Tibial artery (tissue), 4 donors: ENCODE measurements around the gene SPPL2A.

Experiments
- DNase-seq, 2 donors: peaks; one replicate each; pipeline ENCODE4 v3.0.0-alpha.2; 2019
- H3K27ac ChIP-seq, 2 donors: fragments of 200-600 bp; sonication (generic) in 1 of 2; 1 replicate in 1 of 2; 2 replicates in 1 of 2; pipeline ENCODE4 v1.5.1; 2018 to 2019; ENCODE audit warnings: mild to moderate bottlenecking in 1 of 2
- H3K27me3 ChIP-seq, 2 donors: fragments of 200-600 bp; sonication (generic) in 1 of 2; one replicate each; pipeline versions ENCODE4 v1.5.1 to v1.6.0; 2016 to 2019
- H3K36me3 ChIP-seq, 3 donors: fragments of 200-600 bp; sonication (generic) in 2 of 3; one replicate each; pipeline ENCODE4 v1.5.1; 2016 to 2019; ENCODE audit warnings: mild to moderate bottlenecking in 2 of 3
- H3K4me1 ChIP-seq, 4 donors: fragments of 200-600 bp; sonication (generic) in 2 of 4; 1 replicate in 3 of 4; 2 replicates in 1 of 4; pipeline ENCODE4 v1.5.1; 2016 to 2019
- H3K4me3 ChIP-seq, 2 donors: fragments of 200-600 bp; sonication (generic) in 1 of 2; 1 replicate in 1 of 2; 2 replicates in 1 of 2; pipeline ENCODE4 v1.5.1; 2018 to 2019; ENCODE audit warnings: mild to moderate bottlenecking in 2 of 2
- H3K9me3 ChIP-seq, 3 donors: fragments of 200-600 bp; sonication (generic) in 1 of 3; one replicate each; pipeline ENCODE4 v1.5.1; 2016 to 2019
- CTCF ChIP-seq, 2 experiments: fragments of 200-600 bp in 1 of 2; fragments of 450-650 bp in 1 of 2; IDR thresholded peaks; one replicate each; pipeline ENCODE4 v1.5.1; 2017 to 2019; ENCODE audit warnings: antibody characterized with exemption in 2 of 2, mild to moderate bottlenecking in 1 of 2, moderate library complexity in 1 of 2
- intact Hi-C: fragments of 100-400 bp; cut with DNase I; formaldehyde crosslinking; loops from one replicate; pipeline ENCODE4 v1.15.0; 2023; ENCODE audit warnings: low total_unique reads

The SPPL2A gene

GRCh38 chr15:50810128-50810527, 44.6 kb upstream of the SPPL2A start:
- H3K4me3 ChIP-seq = no peak overlapping the region
- H3K27ac ChIP-seq = no peak overlapping the region
- intact Hi-C loops = no loop called here
- no peaks in the 10 kb centered on the region for H3K27me3 ChIP-seq
- no peaks in the 10 kb centered on the region for H3K36me3 ChIP-seq
- no peaks in the 10 kb centered on the region for H3K4me1 ChIP-seq
- TF ChIP-seq CTCF (IDR thresholded peaks at IDR 0.05) = no peak
- no peak for DNase-seq
- no peaks in the 10 kb centered on the region for H3K9me3 ChIP-seq

GRCh38 chr15:50808728-50809127, 43.2 kb upstream of the SPPL2A start:
- no peaks in the 10 kb centered on the region for H3K36me3 ChIP-seq
- no peak for TF ChIP-seq CTCF (IDR thresholded peaks at IDR 0.05)
- no peak for DNase-seq
- H3K4me3 ChIP-seq = no peak overlapping the region
- intact Hi-C loops = no loop called here
- no peak overlapping the region for H3K27ac ChIP-seq
- H3K4me1 ChIP-seq = no peaks in the 10 kb centered on the region
- H3K9me3 ChIP-seq = no peaks in the 10 kb centered on the region
- no peaks in the 10 kb centered on the region for H3K27me3 ChIP-seq

GRCh38 chr15:50803479-50804180, 38.1 kb upstream of the SPPL2A start:
- intact Hi-C loops = no loop called here
- Histone ChIP-seq H3K9me3 (no peaks in the 10 kb centered on the region), H3K36me3 (no peaks in the 10 kb centered on the region), H3K27ac (no peak overlapping the region), H3K27me3 (no peaks in the 10 kb centered on the region), H3K4me1 (no peaks in the 10 kb centered on the region), H3K4me3 (no peak overlapping the region)
- DNase-seq = no peak
- TF ChIP-seq CTCF (IDR thresholded peaks at IDR 0.05) = no peak

- no peaks in the 10 kb centered on the region for H3K4me1 ChIP-seq
- no peak for TF ChIP-seq CTCF (IDR thresholded peaks at IDR 0.05)
- no peaks in the 10 kb centered on the region for H3K36me3 ChIP-seq
- H3K27ac ChIP-seq = no peak overlapping the region
- no peak overlapping the region for H3K4me3 ChIP-seq
- H3K27me3 ChIP-seq = no peaks in the 10 kb centered on the region
- no peaks in the 10 kb centered on the region for H3K9me3 ChIP-seq
- intact Hi-C loops = no loop called here
- DNase-seq = no peak
Measured at GRCh38 chr15:50800715-50801114, 35.2 kb upstream of the SPPL2A start.

- Histone ChIP-seq H3K27me3 (no peaks in the 10 kb centered on the region), H3K27ac (no peak overlapping the region), H3K4me3 (no peak overlapping the region), H3K9me3 (no peaks in the 10 kb centered on the region), H3K4me1 (no peaks in the 10 kb centered on the region), H3K36me3 (no peaks in the 10 kb centered on the region)
- DNase-seq = no peak
- intact Hi-C loops = loop anchor here (5.0 kb wide), 1 partner anchor 1119 kb away; no protein-coding TSS in a partner anchor
- TF ChIP-seq CTCF (IDR thresholded peaks at IDR 0.05) = no peak
Measured at GRCh38 chr15:50798684-50799083, 33.2 kb upstream of the SPPL2A start.
